ENCODE measurements around the gene TTC9C.
"Not testable (repeated sequence)": the region's sequence is repeated elsewhere in the genome, so short reads cannot be mapped to it uniquely, and the experiment has no call there.

The TTC9C gene

DNA sequence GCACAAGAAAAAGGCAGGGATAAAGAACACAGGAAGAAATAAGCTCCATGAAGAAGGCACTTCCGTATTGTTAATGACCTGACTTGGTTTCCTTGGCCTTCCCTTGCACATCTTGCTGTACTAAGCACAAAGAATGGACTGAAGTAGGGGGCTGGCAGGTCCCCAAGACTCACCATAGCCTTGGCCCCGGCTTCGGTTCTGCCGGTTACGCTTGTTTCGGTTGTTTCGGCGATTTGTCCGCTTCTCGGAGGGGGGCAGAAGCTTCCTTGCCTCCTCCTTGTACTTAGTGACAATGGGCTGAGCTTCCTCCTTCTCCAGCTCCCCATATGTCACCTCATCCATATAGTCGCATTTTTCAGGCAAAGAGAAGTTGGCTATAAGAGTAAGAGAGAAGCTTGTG lies 11.5 kb upstream of the TTC9C start:
- H3K4me3 Mint-ChIP-seq, result no peak overlapping the region
- no peaks in the 10 kb centered on the region for H3K9me3 Mint-ChIP-seq
- no peak overlapping the region for H3K27ac Mint-ChIP-seq
- DNase-seq (ENCODE audit: low spot score), result no peak
- peaks cover 86% of the 10 kb centered on the region for H3K36me3 Mint-ChIP-seq (ENCODE audit: low read depth)
- peaks cover 56% of the 10 kb centered on the region for H3K4me1 Mint-ChIP-seq (ENCODE audit: low read depth)
- no peaks in the 10 kb centered on the region for H3K27me3 Mint-ChIP-seq (ENCODE audit: low read depth)

DNA sequence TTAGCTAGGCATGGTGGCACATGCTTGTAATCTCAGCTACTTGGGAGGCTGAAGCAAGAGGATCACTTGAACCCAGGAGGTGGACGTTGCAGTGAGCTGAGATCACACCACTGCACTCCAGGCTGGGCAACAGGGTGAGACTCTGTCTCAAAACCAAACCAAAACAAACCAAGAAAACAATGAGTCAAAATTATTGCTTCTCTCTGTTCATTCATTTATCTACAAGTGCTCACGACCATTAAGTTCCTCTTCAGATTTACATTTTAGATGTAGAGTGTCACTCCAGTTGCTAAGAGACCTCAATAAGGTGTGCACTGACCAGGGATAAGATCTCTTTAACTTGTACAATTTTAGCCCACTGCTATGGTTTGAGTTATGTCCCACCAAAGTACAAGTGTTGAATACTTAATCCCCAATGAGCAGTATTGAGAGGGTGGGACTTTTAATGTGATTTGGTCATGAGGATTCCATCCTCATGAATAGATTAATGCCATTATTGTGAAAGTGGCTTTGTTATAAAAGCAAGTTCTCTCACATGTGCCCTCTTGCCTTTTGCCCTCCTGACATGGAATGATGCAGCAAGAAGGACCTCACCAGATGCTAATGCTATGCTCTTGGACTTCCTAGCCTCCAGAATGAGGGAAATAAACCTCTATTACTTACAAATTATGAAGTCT lies 8.8 kb upstream of the TTC9C start:
- peaks cover 54% of the 10 kb centered on the region for H3K4me1 Mint-ChIP-seq (ENCODE audit: low read depth)
- no peak overlapping the region for H3K4me3 Mint-ChIP-seq
- DNase-seq (ENCODE audit: low spot score), result no peak
- H3K27me3 Mint-ChIP-seq (ENCODE audit: low read depth), result no peaks in the 10 kb centered on the region
- H3K36me3 Mint-ChIP-seq (ENCODE audit: low read depth), result peaks cover 89% of the 10 kb centered on the region
- H3K9me3 Mint-ChIP-seq, result no peaks in the 10 kb centered on the region
- H3K27ac Mint-ChIP-seq, result no peak overlapping the region

DNA sequence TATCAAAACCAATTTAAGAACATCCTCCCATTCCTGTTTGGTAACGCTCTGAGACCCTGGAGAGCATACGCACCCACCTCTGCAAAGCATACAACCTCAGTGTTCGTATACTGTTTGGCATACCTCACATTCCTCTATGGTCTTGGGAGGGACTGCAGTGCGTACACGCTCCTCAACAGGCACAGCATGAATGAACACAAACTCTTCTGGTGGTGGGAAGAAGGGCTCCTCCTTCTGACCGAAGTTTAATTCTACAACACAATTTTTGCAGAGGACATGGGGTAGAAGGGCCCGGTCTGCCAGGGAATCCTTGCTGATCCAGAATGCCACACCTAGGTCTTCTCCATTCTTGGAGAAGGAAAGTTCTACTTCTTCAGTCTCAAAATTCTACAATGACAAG lies 6.3 kb upstream of the TTC9C start:
- H3K9me3 Mint-ChIP-seq, result no peaks in the 10 kb centered on the region
- DNase-seq (ENCODE audit: low spot score), result no peak
- H3K27me3 Mint-ChIP-seq (ENCODE audit: low read depth), result no peaks in the 10 kb centered on the region
- H3K4me3 Mint-ChIP-seq, result peak overlapping the region; percentile 7
- H3K4me1 Mint-ChIP-seq (ENCODE audit: low read depth), result peaks cover 48% of the 10 kb centered on the region
- peaks cover 88% of the 10 kb centered on the region for H3K36me3 Mint-ChIP-seq (ENCODE audit: low read depth)
- H3K27ac Mint-ChIP-seq, result no peak overlapping the region

- Mint-ChIP-seq H3K4me3 (peak overlapping the region; percentile 99), H3K27me3 (ENCODE audit: low read depth) (peaks cover 3% of the 10 kb centered on the region), H3K9me3 (no peaks in the 10 kb centered on the region), H3K36me3 (ENCODE audit: low read depth) (peaks cover 77% of the 10 kb centered on the region), H3K27ac (peak overlapping the region; percentile 8), H3K4me1 (ENCODE audit: low read depth) (peaks cover 41% of the 10 kb centered on the region)
- DNase-seq (ENCODE audit: low spot score), result no peak
Measured at GRCh38 chr11:62724171-62724570, 4.1 kb upstream of the TTC9C start.

DNA sequence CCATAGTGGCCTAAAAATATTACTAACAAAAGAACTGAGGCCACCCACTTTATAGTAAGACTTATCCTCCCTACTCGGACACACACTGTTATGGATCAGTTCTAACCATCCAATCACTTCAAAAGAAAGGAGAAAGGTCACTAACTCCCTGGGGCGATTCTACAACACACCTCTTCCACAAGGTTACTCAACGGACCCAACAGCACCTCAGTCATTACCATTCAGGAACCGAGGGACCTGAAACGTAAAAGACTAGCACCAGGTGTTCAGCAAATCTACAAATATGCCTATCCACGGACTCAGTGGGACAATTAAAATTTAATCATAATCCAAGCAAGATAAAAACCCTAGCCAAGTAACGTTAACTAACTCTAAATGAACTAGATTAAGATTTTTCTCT lies 2.6 kb upstream of the TTC9C start:
- Mint-ChIP-seq H3K27me3 (ENCODE audit: low read depth) (peaks cover 3% of the 10 kb centered on the region), H3K9me3 (no peaks in the 10 kb centered on the region), H3K4me3 (peak overlapping the region; percentile 99), H3K36me3 (ENCODE audit: low read depth) (peaks cover 63% of the 10 kb centered on the region), H3K4me1 (ENCODE audit: low read depth) (peaks cover 38% of the 10 kb centered on the region), H3K27ac (peak overlapping the region; percentile 98)
- DNase-seq (ENCODE audit: low spot score), result no peak

DNA sequence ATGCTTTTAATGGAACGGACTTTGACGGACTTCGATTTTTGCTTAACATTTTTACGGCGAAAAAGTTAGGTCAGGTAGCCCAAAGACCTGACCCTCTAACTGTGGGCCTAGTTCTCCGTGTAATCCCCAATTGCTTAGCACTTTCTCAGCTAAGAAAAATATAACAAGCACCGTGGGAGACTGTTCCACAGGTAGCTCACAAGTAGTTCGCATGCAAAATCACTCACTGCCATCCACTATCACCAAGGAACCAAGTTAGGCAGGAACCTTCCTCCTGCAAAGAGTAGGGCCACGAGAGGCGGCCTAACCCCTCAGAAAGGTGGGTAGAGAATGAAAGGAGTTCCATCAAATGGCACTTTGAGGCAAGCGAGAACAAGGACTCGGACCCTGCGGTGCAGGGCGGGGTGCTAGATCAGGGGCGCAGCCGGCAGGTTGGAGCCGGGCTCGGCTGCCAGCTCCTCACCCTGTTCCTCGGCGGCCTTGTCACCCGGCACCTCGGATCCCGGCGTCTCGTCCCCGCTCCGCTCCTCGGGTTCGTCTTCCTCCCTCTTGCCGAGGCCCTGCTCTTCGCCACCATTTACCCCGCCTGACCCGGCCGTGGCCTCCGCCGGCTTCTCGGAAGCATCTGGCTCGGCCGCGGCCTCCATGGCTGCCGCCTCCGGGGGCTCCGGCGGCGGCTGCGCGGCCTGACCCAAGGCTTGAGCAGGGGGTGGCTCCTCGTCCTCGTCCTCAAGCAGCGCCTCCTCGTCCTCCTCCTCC lies 2.0 kb upstream of the TTC9C start:
- H3K36me3 Mint-ChIP-seq (ENCODE audit: low read depth), result peaks cover 59% of the 10 kb centered on the region

DNA sequence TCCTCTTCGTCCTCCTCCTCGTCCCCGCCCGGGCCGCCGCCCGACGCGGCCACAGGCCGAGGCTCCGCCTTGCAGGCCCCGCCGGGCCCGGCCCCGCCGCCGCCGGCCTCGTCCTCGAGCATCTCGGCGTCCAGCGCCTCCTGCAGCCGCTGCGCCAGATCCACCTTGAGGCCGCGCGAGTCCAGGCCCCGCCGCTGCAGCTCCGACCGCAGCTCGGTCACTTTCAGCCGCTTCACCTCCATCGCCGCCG lies 1.4 kb upstream of the TTC9C start:
- Mint-ChIP-seq H3K4me3 (peak overlapping the region; percentile 99), H3K9me3 (no peaks in the 10 kb centered on the region), H3K27ac (peak overlapping the region; percentile 98), H3K4me1 (ENCODE audit: low read depth) (peaks cover 33% of the 10 kb centered on the region), H3K27me3 (ENCODE audit: low read depth) (peaks cover 3% of the 10 kb centered on the region), H3K36me3 (ENCODE audit: low read depth) (peaks cover 54% of the 10 kb centered on the region)
- no peak for DNase-seq (ENCODE audit: low spot score)

More for the DNA sequence above, 2.0 kb upstream of the TTC9C start:
- H3K27me3 Mint-ChIP-seq (ENCODE audit: low read depth), result peaks cover 3% of the 10 kb centered on the region
- no peak for DNase-seq (ENCODE audit: low spot score)
- H3K27ac Mint-ChIP-seq, result peak overlapping the region; percentile 98
- H3K4me1 Mint-ChIP-seq (ENCODE audit: low read depth), result peaks cover 39% of the 10 kb centered on the region
- H3K4me3 Mint-ChIP-seq, result peak overlapping the region; percentile 99
- no peaks in the 10 kb centered on the region for H3K9me3 Mint-ChIP-seq

DNA sequence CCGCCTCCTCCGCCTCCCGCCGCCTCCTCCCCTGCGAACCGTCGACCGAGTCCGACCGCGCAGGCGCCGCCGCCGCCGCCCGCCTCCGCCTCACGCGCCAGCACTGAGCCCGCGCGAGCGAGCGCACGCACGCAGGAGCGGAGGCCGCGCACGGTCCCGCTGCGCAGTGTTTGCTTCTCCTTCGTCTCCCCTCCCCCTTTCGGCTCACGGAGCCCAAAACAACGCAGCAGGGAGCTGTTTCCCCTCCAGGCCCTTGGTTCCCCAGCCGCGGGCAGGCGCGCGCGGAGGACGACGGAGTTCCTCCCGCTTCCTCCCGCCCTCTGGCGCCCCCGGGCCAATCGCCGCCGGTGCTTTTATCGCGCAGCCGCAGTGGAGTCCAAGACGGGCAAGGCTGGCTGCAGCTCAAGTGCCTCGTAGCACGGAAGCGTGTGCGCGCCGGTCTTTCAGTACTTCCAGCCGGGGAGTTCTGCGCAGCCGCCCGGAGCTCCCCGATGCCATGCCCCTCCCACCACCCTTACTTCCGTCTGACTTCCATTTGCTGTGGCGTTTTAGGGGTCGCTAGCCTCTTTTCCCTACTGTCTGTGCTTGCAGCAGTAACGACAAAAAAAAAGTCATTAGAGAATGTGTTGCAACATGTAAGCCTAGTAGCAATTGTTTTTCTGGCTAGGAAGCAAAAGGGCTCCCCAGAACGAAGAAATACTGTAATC lies 968 bp upstream of the TTC9C start, which contains the start of gene HNRNPUL2:
Gene HNRNPUL2 (minus strand): TSS at position 293 of the 707 bp plus-strand sequence. CDS start 301 bp downstream, outside the sequence.
- Mint-ChIP-seq H3K9me3 (no peaks in the 10 kb centered on the region), H3K27me3 (ENCODE audit: low read depth) (peaks cover 3% of the 10 kb centered on the region), H3K4me3 (peak within 1 kb of the TSS; percentile 99), H3K27ac (peak within 1 kb of the TSS; percentile 98), H3K36me3 (ENCODE audit: low read depth) (peaks cover 49% of the 10 kb centered on the region), H3K4me1 (ENCODE audit: low read depth) (peaks cover 30% of the 10 kb centered on the region)
- peak; percentile 100 for DNase-seq (ENCODE audit: low spot score)

DNA sequence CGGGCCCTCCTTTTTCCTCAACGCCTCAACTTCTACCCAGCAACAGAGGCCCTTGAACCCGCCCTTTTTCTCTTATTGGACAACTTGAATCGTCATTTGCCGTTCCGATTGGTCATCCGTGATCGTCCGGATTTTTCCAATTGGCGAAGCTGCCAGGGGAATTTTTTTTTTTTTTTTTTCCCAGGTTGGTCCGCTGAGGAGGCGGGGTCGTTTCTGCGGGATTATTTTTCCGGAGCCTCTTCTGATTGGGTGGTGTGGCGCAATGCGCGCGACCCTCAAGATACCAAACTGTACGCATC lies 465 bp upstream of the TTC9C start:
- peak overlapping the region; percentile 98 for H3K27ac Mint-ChIP-seq
- H3K36me3 Mint-ChIP-seq (ENCODE audit: low read depth), result peaks cover 44% of the 10 kb centered on the region
- peak overlapping the region; percentile 99 for H3K4me3 Mint-ChIP-seq
- DNase-seq (ENCODE audit: low spot score), result peak; percentile 87
- H3K4me1 Mint-ChIP-seq (ENCODE audit: low read depth), result peaks cover 25% of the 10 kb centered on the region
- H3K27me3 Mint-ChIP-seq (ENCODE audit: low read depth), result peaks cover 3% of the 10 kb centered on the region
- no peaks in the 10 kb centered on the region for H3K9me3 Mint-ChIP-seq

GRCh38 chr11:62730076-62730475 lies 1.8 kb downstream of the TTC9C start:
- peak overlapping the region; percentile 79 for H3K4me3 Mint-ChIP-seq
- H3K27me3 Mint-ChIP-seq (ENCODE audit: low read depth); DNase-seq (ENCODE audit: low spot score); H3K27ac Mint-ChIP-seq; H3K9me3 Mint-ChIP-seq: not testable (repeated sequence)
- H3K4me1 Mint-ChIP-seq (ENCODE audit: low read depth), result peaks cover 20% of the 10 kb centered on the region
- peaks cover 33% of the 10 kb centered on the region for H3K36me3 Mint-ChIP-seq (ENCODE audit: low read depth)

DNA sequence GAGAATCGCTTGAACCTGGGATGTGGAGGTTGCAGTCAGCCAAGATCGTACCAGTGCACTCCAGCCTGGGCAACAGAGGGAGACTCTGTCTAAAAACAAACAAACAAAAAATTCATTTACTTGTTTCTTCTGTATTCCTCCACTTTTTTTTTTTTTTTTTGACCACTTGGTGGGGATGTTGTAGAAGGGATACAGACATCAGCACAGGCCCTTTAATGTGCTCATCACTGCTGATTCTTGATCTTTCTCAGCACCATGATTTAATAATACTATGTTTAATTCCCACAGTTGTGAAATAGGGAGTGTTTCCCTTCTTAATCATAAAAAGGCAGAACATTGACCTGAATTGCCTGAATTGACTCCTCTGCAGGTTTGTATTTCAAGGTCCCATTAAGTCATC lies 4.5 kb downstream of the TTC9C start:
- no peak overlapping the region for H3K4me3 Mint-ChIP-seq
- peaks cover 15% of the 10 kb centered on the region for H3K4me1 Mint-ChIP-seq (ENCODE audit: low read depth)
- H3K27me3 Mint-ChIP-seq (ENCODE audit: low read depth), result no peaks in the 10 kb centered on the region
- no peak overlapping the region for H3K27ac Mint-ChIP-seq
- H3K9me3 Mint-ChIP-seq, result no peaks in the 10 kb centered on the region
- peaks cover 22% of the 10 kb centered on the region for H3K36me3 Mint-ChIP-seq (ENCODE audit: low read depth)
- no peak for DNase-seq (ENCODE audit: low spot score)

- H3K36me3 Mint-ChIP-seq (ENCODE audit: low read depth), result peaks cover 28% of the 10 kb centered on the region
- no peak for DNase-seq (ENCODE audit: low spot score)
- H3K4me1 Mint-ChIP-seq (ENCODE audit: low read depth), result peaks cover 6% of the 10 kb centered on the region
- H3K27me3 Mint-ChIP-seq (ENCODE audit: low read depth), result no peaks in the 10 kb centered on the region
- no peak overlapping the region for H3K4me3 Mint-ChIP-seq
- no peaks in the 10 kb centered on the region for H3K9me3 Mint-ChIP-seq
- H3K27ac Mint-ChIP-seq, result no peak overlapping the region
Measured at GRCh38 chr11:62737196-62737595, 8.9 kb downstream of the TTC9C start.

DNA sequence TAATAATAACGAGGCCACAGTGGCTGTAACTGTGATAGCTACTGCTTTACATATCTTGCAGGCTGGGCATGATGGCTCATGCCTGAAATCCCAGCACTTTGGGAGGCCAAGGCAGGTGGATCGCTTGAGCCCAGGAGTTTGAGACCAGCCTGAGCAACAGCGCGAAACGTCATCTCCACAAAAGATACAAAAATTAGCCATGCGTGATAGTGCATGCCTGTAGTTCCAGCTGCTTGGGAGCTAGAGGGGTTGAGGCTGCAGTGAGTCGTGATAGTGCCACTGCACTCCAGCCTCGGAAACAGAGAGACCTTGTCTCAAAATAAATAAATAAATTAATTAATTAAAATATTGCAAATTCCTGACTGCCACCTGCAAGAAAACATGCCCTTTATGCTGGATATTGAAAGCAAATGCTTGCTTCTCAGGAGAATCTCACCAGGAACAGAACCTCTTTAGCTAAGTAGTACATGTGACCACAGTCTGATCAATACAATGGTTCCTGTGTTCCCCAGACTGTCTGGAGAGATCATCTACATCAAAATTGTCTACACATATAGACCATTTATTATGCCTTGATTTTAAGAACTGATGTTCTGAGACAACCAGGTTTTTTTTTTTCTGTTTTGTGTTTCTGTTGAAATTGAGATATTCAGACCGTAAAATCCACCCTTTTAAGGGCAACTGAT lies 19.3 kb downstream of the TTC9C start:
- Mint-ChIP-seq H3K4me3 (no peak overlapping the region), H3K4me1 (ENCODE audit: low read depth) (peaks cover 5% of the 10 kb centered on the region), H3K36me3 (ENCODE audit: low read depth) (peaks cover 9% of the 10 kb centered on the region), H3K9me3 (no peaks in the 10 kb centered on the region), H3K27ac (no peak overlapping the region), H3K27me3 (ENCODE audit: low read depth) (no peaks in the 10 kb centered on the region)
- no peak for DNase-seq (ENCODE audit: low spot score)

GRCh38 chr11:62749931-62750330 lies 21.6 kb downstream of the TTC9C start:
- not testable (repeated sequence) for DNase-seq (ENCODE audit: low spot score); H3K4me3 Mint-ChIP-seq; H3K4me1 Mint-ChIP-seq (ENCODE audit: low read depth); H3K27me3 Mint-ChIP-seq (ENCODE audit: low read depth); H3K9me3 Mint-ChIP-seq; H3K27ac Mint-ChIP-seq
- H3K36me3 Mint-ChIP-seq (ENCODE audit: low read depth), result peaks cover 12% of the 10 kb centered on the region

All from T-helper 2 cell treated with Interferon-gamma antibody and Interleukin-4, amounts not matched to agents 5 μg/mL and 100 μg/mL, for 36 hours (primary cell).